Prostate gland (tissue), 2 donors: ENCODE results near the gene SLC16A13. TPM values are rescaled to one million over a fixed set of nuclear protein-coding genes. Genes with fewer than 3 reads are reported as not detected.
"Not testable (repeated sequence)": the region's sequence is repeated elsewhere in the genome, so short reads cannot be mapped to it uniquely, and the experiment has no call there.

Source experiments
- DNase-seq: peaks from one replicate; pipeline ENCODE4 v3.0.0-alpha.2; 2019; ENCODE audit warnings: low spot score
- H3K27ac ChIP-seq, 2 donors: fragments of 200-600 bp; sonication (generic); 2 replicates each; pipeline ENCODE4 v1.5.1; 2017 to 2019
- H3K27me3 ChIP-seq: fragments of 200-600 bp; sonication (generic); replicated peaks from 2 replicates; pipeline ENCODE4 v1.5.1; 2019; ENCODE audit not compliant: insufficient read depth
- H3K36me3 ChIP-seq, 2 donors: fragments of 200-600 bp; sonication (generic); 1 replicate in 1 of 2; 2 replicates in 1 of 2; pipeline versions ENCODE4 v1.5.1 to v1.8.1; 2017 to 2019
- H3K4me1 ChIP-seq: fragments of 200-600 bp; sonication (generic); replicated peaks from 2 replicates; pipeline ENCODE4 v1.5.1; 2019
- H3K4me3 ChIP-seq, 2 donors: fragments of 200-600 bp; sonication (generic); 2 replicates each; pipeline ENCODE4 v1.5.1; 2017 to 2019
- H3K9me3 ChIP-seq: fragments of 200-600 bp; sonication (generic); 2 replicates; pipeline ENCODE4 v1.5.1; 2017
- CTCF ChIP-seq, 4 experiments: fragments of 200-600 bp in 2 of 4; fragments of 450-650 bp in 2 of 4; sonication (generic) in 2 of 4; IDR thresholded peaks; 1 replicate in 3 of 4; 2 replicates in 1 of 4; pipeline ENCODE4 v1.5.1; 2016 to 2019; ENCODE audit warnings: antibody characterized with exemption in 4 of 4, mild to moderate bottlenecking in 2 of 4, moderate library complexity in 2 of 4
- POLR2A ChIP-seq: fragments of 450-650 bp; IDR thresholded peaks from one replicate; pipeline ENCODE4 v1.6.1; 2016; ENCODE audit warnings: antibody characterized with exemption, mild to moderate bottlenecking
- POLR2AphosphoS5 ChIP-seq: sonication (generic); formaldehyde crosslinking; IDR thresholded peaks from one replicate; pipeline ENCODE4 v1.6.1; 2017; ENCODE audit warnings: antibody characterized with exemption
- WGBS: methylation state at CpG from one replicate; pipeline ENCODE4 v1.1.5; 2018; 5-methylcytosine and 5-hydroxymethylcytosine counted together
- intact Hi-C: fragments of 100-400 bp; cut with DNase I; formaldehyde crosslinking; loops from one replicate; pipeline ENCODE4 v1.14.2; 2022
- total RNA-seq, 2 donors: library from RNA; depleted of rRNA; stranded (reverse); fragments of >200 nt; gene quantifications; one replicate each; pipeline ENCODE4 v1.1.0, GENCODE V29; 2016

The SLC16A13 gene
- total RNA-seq, 2 donors from 2014 or later: 1.7 to 1.8 TPM

- Histone ChIP-seq H3K36me3 (no peaks in the 10 kb centered on the region), H3K4me3 (no peak overlapping the region), H3K9me3 (no peaks in the 10 kb centered on the region), H3K27me3 (no peaks in the 10 kb centered on the region), H3K4me1 (peaks cover 8% of the 10 kb centered on the region), H3K27ac (no peak overlapping the region)
- TF ChIP-seq POLR2A: no peak
- no peak for TF ChIP-seq POLR2AphosphoS5
- TF ChIP-seq CTCF (IDR thresholded peaks at IDR 0.05): no peak
- intact Hi-C loops: loop anchor here (5.0 to 10.0 kb wide), 2 partner anchors 128 to 236 kb away; partner anchors contain the start of genes ASGR1 and SLC2A4
- no peak for DNase-seq
- WGBS: 84% methylated on average over 6 of the region's 6 CpGs
Measured at GRCh38 chr17:7048968-7049367, 13.2 kb downstream of the SLC16A13 start.

- DNase-seq, H3K27ac ChIP-seq, H3K9me3 ChIP-seq, H3K27me3 ChIP-seq, H3K36me3 ChIP-seq, H3K4me1 ChIP-seq, H3K4me3 ChIP-seq: not testable (repeated sequence)
- intact Hi-C loops: loop anchor here (2.0 kb wide), 1 partner anchor 84 kb away; no protein-coding TSS in a partner anchor
- 84% methylated on average over 9 of the region's 9 CpGs for WGBS
Measured at GRCh38 chr17:7050583-7050982, 14.8 kb downstream of the SLC16A13 start.

GRCh38 chr17:7056386-7056785 is 20.6 kb downstream of the SLC16A13 start:
- Histone ChIP-seq H3K4me1 (no peaks in the 10 kb centered on the region), H3K36me3 (no peaks in the 10 kb centered on the region), H3K4me3 (no peak overlapping the region), H3K27ac (no peak overlapping the region), H3K9me3 (no peaks in the 10 kb centered on the region), H3K27me3 (no peaks in the 10 kb centered on the region)
- DNase-seq: no peak
- 68% methylated on average over 4 of the region's 4 CpGs for WGBS
- intact Hi-C loops: no loop called here
- TF ChIP-seq POLR2A (no peak), CTCF (IDR thresholded peaks at IDR 0.05) (no peak), POLR2AphosphoS5 (no peak)

GRCh38 chr17:7058831-7059447 is 23.1 kb downstream of the SLC16A13 start:
- no peaks in the 10 kb centered on the region for H3K36me3 ChIP-seq
- intact Hi-C loops: no loop called here
- H3K4me3 ChIP-seq: no peak overlapping the region
- H3K9me3 ChIP-seq: no peaks in the 10 kb centered on the region
- H3K27ac ChIP-seq: no peak overlapping the region
- no peak for DNase-seq
- 75% methylated on average over 7 of the region's 7 CpGs for WGBS
- no peaks in the 10 kb centered on the region for H3K27me3 ChIP-seq
- TF ChIP-seq POLR2A: no peak
- no peak for TF ChIP-seq POLR2AphosphoS5
- no peak for TF ChIP-seq CTCF (IDR thresholded peaks at IDR 0.05)
- no peaks in the 10 kb centered on the region for H3K4me1 ChIP-seq

GRCh38 chr17:7060165-7060891 is 24.5 kb downstream of the SLC16A13 start:
- Histone ChIP-seq H3K27ac (no peak overlapping the region), H3K36me3 (no peaks in the 10 kb centered on the region), H3K4me1 (no peaks in the 10 kb centered on the region), H3K9me3 (no peaks in the 10 kb centered on the region), H3K27me3 (no peaks in the 10 kb centered on the region), H3K4me3 (no peak overlapping the region)
- 44% methylated on average over 6 of the region's 6 CpGs for WGBS
- DNase-seq: no peak
- intact Hi-C loops: no loop called here
- TF ChIP-seq POLR2A (no peak), CTCF (IDR thresholded peaks at IDR 0.05) (no peak), POLR2AphosphoS5 (no peak)
